ENCODE measurements around the gene NLGN3.

- no peak for TF ChIP-seq CTCF (IDR thresholded peaks at IDR 0.05; ENCODE audit: low read depth, low read length)
- TF ChIP-seq EZH2phosphoT487 (IDR thresholded peaks at IDR 0.05; ENCODE audit: low read depth): no peak
Measured at GRCh38 chrX:71199252-71200008, 54.8 kb downstream of the NLGN3 start.
